ENCODE measurements around the gene BCAS3. TPM values are rescaled to one million over a fixed set of nuclear protein-coding genes. Genes with fewer than 3 reads are reported as not detected.

Gene BCAS3
- total RNA-seq, 4 donors from 2014 or later, result 18.7 to 37.8 (median 24.9) TPM

DNA sequence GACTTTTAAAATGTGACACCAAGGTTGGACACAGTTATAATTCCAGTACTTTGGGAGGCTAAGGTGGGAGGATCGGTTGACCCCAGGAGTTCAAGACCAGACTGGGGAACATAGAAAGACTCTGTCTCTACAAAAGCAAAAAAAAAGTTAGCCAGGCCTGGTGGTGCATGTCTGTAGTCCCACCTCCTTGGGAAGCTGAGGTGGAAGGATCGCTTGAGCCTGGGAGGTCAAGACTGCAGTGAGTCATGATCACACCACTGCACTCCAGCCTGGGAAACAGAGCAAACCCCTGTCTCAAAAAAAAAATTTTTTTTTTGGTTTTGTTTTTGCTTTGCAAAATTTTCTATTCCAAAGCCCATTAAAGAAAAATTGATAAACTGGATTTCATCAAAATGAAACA lies 281.4 kb downstream of the BCAS3 start:
- ATAC-seq (ENCODE audit: low FRiP score) (no peak), DNase-seq (ENCODE audit: low spot score) (no peak)
- TF ChIP-seq, protein P1, sequence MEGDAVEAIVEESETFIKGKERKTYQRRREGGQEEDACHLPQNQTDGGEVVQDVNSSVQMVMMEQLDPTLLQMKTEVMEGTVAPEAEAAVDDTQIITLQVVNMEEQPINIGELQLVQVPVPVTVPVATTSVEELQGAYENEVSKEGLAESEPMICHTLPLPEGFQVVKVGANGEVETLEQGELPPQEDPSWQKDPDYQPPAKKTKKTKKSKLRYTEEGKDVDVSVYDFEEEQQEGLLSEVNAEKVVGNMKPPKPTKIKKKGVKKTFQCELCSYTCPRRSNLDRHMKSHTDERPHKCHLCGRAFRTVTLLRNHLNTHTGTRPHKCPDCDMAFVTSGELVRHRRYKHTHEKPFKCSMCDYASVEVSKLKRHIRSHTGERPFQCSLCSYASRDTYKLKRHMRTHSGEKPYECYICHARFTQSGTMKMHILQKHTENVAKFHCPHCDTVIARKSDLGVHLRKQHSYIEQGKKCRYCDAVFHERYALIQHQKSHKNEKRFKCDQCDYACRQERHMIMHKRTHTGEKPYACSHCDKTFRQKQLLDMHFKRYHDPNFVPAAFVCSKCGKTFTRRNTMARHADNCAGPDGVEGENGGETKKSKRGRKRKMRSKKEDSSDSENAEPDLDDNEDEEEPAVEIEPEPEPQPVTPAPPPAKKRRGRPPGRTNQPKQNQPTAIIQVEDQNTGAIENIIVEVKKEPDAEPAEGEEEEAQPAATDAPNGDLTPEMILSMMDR (IDR thresholded peaks at IDR 0.05), result no peak

DNA sequence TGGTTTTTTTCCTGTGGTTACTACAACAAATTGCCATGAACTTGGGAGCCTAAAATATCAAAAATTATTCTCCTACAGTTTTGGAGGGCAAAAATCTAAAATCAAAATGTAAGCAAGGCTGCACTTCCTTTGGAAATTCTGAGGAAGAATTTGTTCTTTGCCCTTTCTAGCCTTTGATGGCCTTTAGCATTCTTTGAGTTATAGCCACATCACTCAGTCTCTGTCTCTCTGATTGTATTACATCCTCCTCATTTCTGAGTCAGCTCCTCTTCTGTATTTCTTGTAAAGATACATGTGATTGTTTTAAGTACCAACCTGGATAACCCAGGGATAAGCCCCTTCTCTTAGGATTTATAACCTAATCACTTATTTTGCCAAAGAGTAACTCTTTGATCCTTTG lies 282.0 kb downstream of the BCAS3 start:
- DNase-seq (ENCODE audit: low spot score), result no peak
- TF ChIP-seq, protein P1 (IDR thresholded peaks at IDR 0.05), result no peak
- no peak for ATAC-seq (ENCODE audit: low FRiP score)

DNA sequence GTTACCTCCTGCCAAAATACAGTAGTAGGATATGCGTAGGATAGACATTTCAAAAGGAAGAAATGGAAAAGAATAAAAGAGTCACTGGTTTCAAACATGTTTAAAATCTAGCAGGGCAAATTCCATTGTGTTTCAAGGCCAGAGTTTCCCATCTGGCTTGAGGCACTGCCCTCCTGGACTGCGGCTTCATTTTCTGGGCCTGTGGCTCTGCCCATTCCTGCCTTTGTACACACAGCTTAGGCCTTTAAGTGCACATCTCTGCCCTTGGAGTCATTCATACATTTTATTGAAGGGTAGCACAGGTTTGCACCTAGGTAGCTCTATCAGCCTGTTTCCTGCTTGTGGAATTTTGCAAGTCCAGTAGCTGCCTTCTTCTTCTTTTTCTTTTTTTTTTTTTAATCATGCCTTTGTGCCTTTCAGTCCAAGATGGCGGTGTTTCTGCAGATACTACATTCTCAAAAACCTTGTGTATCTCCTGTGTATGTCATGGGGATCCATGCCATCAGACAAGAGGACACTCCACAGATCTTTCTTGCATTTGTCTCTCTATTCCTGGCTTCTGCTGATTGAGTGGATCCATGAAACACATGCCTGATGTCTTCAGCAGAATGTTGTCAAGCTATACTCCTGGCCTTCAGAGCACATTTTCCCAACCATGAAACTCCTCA lies 282.9 kb downstream of the BCAS3 start:
- TF ChIP-seq, protein P1 (IDR thresholded peaks at IDR 0.05), result no peak
- DNase-seq (ENCODE audit: low spot score) (no peak), ATAC-seq (ENCODE audit: low FRiP score) (no peak)

DNA sequence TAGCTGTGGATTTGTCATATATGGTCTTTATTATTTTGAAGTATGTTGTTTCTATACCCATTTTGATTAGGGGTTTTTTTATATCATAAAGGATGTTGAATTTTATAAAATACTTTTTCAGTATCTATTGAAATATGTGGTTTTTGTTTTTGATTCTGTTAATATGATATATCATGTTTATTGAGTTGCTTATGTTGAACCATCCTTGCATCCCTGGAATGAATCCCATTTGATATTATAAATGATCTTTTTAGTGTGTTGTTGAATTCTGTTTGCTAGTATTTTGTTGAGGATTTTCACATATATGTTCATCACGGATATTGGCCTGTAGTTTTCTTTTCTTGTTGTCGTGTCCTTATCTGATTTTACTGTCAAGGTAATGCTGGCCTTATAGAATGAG lies 286.5 kb downstream of the BCAS3 start:
- TF ChIP-seq, protein P1 (IDR thresholded peaks at IDR 0.05), result no peak

DNA sequence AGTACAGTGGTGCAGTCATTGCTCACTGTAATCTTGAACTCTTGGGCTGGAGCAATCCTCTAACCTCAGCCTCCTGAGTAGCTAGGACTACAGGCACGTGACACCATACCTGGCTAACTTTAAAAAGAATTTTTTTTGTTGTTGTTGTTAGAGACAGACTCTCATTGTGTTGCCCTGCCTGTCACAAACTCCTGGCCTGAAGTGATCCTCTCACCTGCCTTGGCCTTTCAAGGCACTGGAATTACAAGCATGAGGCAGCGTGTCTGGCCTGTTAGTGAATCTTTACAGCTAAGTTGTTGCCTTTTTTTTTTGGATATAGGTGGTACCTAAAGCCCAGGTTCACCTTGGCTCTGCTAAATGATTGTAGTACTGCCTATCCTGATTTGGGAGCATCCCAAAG lies 290.6 kb downstream of the BCAS3 start:
- no peak for ATAC-seq (ENCODE audit: low FRiP score)
- no peak for DNase-seq (ENCODE audit: low spot score)
- TF ChIP-seq, protein P1 (IDR thresholded peaks at IDR 0.05), result no peak

More for the DNA sequence above, 286.5 kb downstream of the BCAS3 start:
- DNase-seq (ENCODE audit: low spot score) (no peak), ATAC-seq (ENCODE audit: low FRiP score) (no peak)

DNA sequence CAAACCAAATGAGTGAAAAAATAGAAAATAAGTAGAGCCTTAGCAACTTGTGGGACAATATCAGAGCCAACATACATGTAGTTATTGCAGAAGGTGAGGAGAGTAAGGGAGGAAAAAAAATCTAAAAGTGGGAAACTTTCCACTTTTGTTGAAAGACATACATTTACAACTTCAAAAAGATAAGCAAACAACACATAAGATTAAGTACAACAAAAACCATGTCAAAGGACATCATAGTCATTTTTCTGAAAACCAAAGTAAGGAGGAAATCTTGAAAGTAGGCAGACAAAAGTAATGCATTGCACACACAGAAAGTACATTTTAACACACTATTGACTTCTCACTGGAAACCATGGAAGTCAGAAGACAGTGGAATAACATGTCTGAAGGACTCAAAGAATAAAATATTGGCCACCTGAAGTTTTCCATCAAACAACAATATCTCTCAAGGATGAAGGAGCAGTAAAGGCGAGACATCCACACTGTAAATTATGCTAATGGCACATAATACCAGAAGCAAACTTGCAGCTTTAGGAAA lies 291.9 kb downstream of the BCAS3 start:
- DNase-seq (ENCODE audit: low spot score), result no peak
- TF ChIP-seq, protein P1 (IDR thresholded peaks at IDR 0.05), result no peak
- ATAC-seq (ENCODE audit: low FRiP score), result no peak

DNA sequence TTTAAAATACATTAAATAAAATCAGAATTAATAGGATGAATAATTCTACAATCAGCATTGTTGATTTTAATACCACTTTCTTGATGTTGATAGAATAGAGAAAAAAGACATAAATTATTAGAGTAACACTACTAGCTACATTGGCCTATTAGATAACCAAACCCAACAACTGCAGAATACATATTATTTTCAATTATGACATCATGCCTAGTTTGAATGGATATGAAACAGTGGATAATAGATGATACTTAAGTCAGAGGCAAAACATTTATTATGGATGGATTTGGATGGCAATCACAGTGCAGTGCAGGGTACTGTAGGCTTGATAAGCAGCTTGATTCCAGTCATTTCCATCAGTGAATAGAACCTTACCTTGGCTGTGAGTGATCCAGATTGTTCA lies 293.1 kb downstream of the BCAS3 start:
- no peak for ATAC-seq (ENCODE audit: low FRiP score)
- TF ChIP-seq, protein P1 (IDR thresholded peaks at IDR 0.05), result no peak
- DNase-seq (ENCODE audit: low spot score), result no peak
